Measurements from ENCODE around the gene SUSD6. TPM values are rescaled to one million over a fixed set of nuclear protein-coding genes. Genes with fewer than 3 reads are reported as not detected.

Gene SUSD6
- total RNA-seq, 1 donor from 2014 or later, result 13.7 TPM

DNA sequence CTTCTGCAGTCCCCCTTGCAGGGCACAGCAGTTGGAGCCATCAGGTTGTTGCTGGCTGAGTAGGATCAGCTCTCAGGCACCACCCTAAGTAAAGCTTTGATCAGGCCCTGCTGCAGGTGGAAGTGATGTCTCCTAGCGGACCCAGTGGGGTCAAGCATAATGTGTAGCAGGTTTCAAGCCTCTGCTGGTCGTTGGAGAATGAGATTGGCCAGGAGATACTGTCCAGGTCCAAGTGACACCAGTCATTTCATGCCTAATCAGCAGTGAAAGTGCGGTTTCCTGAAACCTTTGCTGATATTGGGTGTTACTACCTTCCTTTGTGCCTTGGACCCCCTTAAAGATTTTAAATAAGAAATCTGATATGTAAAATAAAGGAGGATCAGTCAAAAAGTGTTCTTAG is 72.6 kb downstream of the SUSD6 start:
- Mint-ChIP-seq H3K27ac (ENCODE audit: unreplicated experiment) (no peak overlapping the region), H3K27me3 (ENCODE audit: low read depth) (no peaks in the 10 kb centered on the region), H3K9me3 (no peaks in the 10 kb centered on the region), H3K36me3 (ENCODE audit: low read depth) (no peaks in the 10 kb centered on the region), H3K4me1 (peaks cover 24% of the 10 kb centered on the region), H3K4me3 (no peak overlapping the region)
- DNase-seq (ENCODE audit: low read depth, low spot score), result no peak
- TF ChIP-seq, protein P1, sequence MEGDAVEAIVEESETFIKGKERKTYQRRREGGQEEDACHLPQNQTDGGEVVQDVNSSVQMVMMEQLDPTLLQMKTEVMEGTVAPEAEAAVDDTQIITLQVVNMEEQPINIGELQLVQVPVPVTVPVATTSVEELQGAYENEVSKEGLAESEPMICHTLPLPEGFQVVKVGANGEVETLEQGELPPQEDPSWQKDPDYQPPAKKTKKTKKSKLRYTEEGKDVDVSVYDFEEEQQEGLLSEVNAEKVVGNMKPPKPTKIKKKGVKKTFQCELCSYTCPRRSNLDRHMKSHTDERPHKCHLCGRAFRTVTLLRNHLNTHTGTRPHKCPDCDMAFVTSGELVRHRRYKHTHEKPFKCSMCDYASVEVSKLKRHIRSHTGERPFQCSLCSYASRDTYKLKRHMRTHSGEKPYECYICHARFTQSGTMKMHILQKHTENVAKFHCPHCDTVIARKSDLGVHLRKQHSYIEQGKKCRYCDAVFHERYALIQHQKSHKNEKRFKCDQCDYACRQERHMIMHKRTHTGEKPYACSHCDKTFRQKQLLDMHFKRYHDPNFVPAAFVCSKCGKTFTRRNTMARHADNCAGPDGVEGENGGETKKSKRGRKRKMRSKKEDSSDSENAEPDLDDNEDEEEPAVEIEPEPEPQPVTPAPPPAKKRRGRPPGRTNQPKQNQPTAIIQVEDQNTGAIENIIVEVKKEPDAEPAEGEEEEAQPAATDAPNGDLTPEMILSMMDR (conservative IDR thresholded peaks at IDR 0.05), result no peak

DNA sequence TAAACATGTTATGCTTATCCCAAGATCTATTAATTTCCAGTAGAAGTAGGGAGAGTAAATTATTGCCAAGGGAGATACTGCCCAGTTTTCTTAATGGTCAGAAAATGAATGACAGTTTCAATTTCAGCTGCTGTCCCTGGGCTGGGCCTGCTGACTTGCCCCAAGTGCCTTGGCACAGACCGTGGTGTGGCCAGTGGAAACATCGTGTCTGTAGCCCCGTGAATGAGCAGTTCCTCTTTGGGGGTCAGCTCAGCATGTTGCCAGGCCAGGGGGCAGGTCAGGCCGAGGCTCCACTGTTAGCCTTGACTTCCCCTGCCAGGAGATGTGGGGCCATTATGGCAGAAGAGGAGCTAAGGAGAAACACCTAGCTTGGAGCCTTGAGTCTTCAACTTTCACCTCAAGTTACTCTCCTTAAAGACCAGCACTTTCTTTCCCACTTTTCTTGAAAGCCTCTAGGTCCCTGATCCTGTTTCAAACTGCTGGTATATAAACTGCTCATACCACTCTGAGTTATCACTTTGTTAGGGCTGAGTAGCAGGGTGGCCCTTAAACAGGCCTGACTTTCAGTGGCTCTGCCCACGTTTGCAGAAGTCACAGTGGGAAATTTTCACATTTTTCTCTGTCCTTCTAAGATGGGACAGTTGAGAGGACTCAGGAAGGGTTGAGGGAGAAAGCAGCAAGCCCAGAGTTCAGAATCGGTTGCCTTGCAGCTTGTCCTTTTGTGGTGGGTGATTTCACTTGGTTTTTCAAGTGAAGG is 73.2 kb downstream of the SUSD6 start:
- TF ChIP-seq, protein P1 (conservative IDR thresholded peaks at IDR 0.05), result no peak
- Mint-ChIP-seq H3K4me3 (no peak overlapping the region), H3K27me3 (ENCODE audit: low read depth) (no peaks in the 10 kb centered on the region), H3K9me3 (no peaks in the 10 kb centered on the region), H3K4me1 (peaks cover 29% of the 10 kb centered on the region), H3K27ac (ENCODE audit: unreplicated experiment) (no peak overlapping the region), H3K36me3 (ENCODE audit: low read depth) (no peaks in the 10 kb centered on the region)
- no peak for DNase-seq (ENCODE audit: low read depth, low spot score)

GRCh38 chr14:69685218-69685616 is 73.8 kb downstream of the SUSD6 start:
- H3K27me3 Mint-ChIP-seq (ENCODE audit: low read depth), result no peaks in the 10 kb centered on the region
- H3K9me3 Mint-ChIP-seq, result no peaks in the 10 kb centered on the region
- no peaks in the 10 kb centered on the region for H3K36me3 Mint-ChIP-seq (ENCODE audit: low read depth)
- H3K4me3 Mint-ChIP-seq, result no peak overlapping the region
- no peak for DNase-seq (ENCODE audit: low read depth, low spot score)
- TF ChIP-seq, protein P1 (conservative IDR thresholded peaks at IDR 0.05), result no peak
- H3K4me1 Mint-ChIP-seq, result peaks cover 29% of the 10 kb centered on the region
- H3K27ac Mint-ChIP-seq (ENCODE audit: unreplicated experiment), result no peak overlapping the region

DNA sequence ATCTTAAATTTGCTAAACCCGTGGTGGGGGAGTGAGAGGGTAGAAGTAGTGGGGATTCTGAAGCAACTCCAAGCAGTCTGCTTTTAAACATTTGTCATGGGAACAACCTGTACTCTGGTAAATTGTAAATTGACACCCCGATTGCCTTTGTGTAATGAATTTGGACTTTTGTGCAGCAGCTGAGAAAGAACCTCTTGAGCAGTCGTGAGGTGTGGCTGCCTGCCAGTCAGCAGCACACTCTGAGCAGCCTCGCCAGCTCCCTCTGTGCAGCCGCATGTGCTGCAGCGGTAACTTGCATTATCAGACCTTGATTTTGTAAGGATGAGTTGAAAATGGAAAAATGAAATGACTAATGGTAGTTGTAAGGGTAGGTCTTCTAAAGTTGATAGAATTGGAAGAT is 74.3 kb downstream of the SUSD6 start:
- Mint-ChIP-seq H3K9me3 (no peaks in the 10 kb centered on the region), H3K27ac (ENCODE audit: unreplicated experiment) (no peak overlapping the region), H3K4me1 (peaks cover 29% of the 10 kb centered on the region), H3K27me3 (ENCODE audit: low read depth) (no peaks in the 10 kb centered on the region), H3K4me3 (no peak overlapping the region), H3K36me3 (ENCODE audit: low read depth) (no peaks in the 10 kb centered on the region)
- no peak for DNase-seq (ENCODE audit: low read depth, low spot score)
- TF ChIP-seq, protein P1 (conservative IDR thresholded peaks at IDR 0.05), result no peak

DNA sequence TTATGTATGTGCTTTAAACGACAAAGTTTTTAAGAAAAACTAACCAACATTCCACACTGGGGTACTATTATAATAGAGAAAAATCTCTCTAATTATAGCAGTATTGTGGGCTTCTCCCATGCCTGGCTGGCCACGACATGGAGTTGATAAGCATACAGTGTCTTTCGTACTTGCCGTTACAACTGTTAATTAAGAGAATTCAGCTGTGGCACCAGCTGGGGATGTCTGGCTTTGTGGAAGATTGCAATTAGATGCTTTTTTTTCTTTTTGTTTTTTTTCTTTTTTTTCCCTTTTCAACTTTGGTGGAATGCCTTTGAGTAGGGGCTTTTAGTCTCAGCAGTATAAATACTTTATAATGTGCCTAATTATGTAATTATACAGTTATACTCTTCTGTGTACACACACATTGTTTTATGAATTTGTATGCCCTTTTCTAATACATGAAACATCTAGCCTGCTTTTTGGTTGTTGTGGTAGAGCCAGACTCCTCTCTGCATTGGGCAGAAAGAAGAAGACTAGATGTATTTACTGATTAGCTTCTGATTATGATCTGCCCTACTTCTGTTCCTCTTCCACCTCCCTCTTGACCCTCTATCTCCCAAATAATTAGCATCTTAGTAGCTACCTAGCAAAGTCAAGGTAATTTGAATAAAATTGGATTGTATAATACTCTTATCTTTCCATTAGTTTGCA is 76.4 kb downstream of the SUSD6 start:
- H3K9me3 Mint-ChIP-seq, result no peaks in the 10 kb centered on the region
- H3K27ac Mint-ChIP-seq (ENCODE audit: unreplicated experiment), result peak overlapping the region; percentile 73
- peak overlapping the region; percentile 7 for H3K4me3 Mint-ChIP-seq
- peaks cover 36% of the 10 kb centered on the region for H3K4me1 Mint-ChIP-seq
- no peaks in the 10 kb centered on the region for H3K27me3 Mint-ChIP-seq (ENCODE audit: low read depth)
- no peak for DNase-seq (ENCODE audit: low read depth, low spot score)
- TF ChIP-seq, protein P1 (conservative IDR thresholded peaks at IDR 0.05), result no peak
- H3K36me3 Mint-ChIP-seq (ENCODE audit: low read depth), result no peaks in the 10 kb centered on the region

Measured in neural crest cell (in vitro differentiated cells).